Activated CD4-positive, CD25-positive, alpha-beta regulatory T cell treated with anti-CD3 and anti-CD28 coated beads, Interleukin-2, amount 50 U/mL, for 16 hours (primary cell): ENCODE measurements around the gene SUSD1.
"Not testable (repeated sequence)": the region's sequence is repeated elsewhere in the genome, so short reads cannot be mapped to it uniquely, and the experiment has no call there.

ENCODE experiments used
- DNase-seq: peaks from one replicate; pipeline ENCODE4 v3.0.0-alpha.2; 2020; ENCODE audit warnings: low read depth, low spot score

The SUSD1 gene

DNA sequence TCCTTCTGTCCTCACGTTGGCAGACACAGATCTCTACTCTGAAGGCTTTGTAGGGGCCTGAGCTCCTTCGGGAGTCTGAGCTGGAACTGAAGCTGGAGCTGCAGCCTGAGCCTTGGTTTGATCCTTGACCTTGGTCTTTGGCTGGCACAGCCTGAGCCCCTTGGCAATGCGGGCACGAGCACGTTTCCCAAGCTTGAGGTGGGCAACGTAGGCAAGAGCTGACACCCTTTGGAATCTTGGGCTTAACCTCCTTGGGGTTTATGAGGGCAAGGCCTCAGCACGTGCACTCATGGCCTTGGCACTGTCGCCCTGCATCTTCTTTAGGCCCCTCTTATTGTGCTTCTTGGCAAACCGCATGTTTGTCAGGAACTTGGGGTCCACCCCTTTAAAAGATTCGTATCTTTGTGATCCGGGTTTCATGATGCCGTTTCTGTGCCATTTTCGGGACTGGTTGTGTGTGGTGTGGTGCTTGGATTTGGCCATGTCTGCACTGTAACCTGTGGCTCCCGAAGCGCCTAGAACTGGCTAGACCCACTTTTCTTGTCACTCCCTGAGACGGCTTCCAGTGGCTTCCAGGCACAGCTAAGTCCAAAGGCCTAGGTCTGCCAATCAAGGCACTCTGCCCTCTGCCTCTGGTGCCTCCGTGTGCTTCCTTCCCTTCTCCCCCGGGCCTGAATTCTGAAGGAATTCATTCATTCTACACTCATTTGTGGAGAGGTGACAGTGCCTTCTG is 1.4 kb downstream of the SUSD1 start:
- DNase-seq, result no peak

DNA sequence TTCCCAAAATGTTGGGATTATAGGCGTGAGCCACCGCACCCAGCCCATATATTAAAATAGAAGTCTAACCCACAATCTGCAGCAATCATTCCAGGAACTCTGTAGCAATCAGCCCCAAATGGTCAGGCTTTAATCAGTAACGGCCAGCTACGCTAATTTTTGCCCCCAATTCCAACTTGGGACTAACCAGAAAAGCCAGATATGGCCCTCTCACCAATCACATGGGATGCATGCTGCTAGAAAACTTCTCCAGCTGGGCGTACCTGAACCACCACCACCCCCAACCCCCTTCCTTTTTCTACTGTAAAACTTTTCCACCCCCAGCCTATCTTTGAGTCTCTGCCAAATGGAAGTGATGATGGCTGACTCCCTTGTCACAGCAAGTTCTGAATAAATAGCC is 4.1 kb downstream of the SUSD1 start:
- no peak for DNase-seq

DNA sequence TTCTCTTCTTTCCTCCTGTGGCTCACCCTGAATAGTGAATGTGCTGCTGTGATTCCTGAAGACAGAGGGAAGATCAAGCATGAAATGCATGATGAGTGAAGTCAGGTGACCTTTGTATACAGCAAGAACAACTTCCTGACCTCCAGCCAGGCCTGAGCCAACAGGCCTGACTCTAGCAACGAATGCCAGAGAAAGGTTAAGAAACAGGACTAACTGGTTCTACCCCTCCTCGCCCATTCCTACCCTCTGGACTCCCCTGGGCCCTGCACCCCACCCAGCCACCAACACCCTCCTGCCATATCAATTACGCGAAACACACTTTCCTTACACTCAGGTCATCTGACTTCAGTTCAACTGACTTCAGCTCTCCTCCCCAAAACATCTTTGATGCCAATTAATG is 4.9 kb downstream of the SUSD1 start:
- no peak for DNase-seq

DNA sequence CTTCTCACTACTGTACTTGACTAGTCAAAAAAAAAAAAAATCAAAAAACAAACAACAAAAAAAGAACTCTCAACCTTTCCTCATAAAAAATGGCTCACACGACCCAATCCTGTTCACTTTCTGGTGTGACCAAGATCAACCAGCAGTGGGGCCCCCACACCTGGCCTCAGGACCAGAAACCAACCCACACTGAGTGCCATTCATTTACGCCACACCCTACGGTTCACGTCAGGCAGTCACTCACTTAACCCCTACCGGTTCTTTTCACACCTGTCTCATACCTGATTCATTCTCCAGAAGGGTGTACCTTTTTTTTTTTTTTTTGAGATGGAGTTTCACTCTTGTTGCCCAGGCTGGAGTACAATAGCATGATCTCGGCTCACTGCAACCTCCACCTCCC is 5.7 kb downstream of the SUSD1 start:
- DNase-seq, result no peak

DNA sequence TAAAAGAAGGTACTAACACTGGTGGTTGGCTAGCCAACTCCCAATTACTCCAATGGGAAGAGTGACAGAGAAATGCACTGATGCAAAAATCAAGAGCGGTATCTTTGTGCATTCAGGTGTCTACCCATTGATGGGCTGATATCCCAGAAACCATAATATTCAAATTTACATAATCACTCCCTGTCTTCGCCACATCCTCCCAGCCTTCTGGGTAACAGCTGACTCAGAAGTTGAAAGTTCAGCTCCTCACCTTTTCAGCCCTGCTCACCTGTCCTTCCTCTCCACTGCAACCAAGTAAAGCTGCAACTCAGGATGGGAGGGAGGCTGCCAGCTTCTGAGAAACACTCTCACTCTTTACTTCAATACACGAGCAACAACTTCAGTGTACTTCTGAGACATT is 6.9 kb downstream of the SUSD1 start:
- no peak for DNase-seq

DNA sequence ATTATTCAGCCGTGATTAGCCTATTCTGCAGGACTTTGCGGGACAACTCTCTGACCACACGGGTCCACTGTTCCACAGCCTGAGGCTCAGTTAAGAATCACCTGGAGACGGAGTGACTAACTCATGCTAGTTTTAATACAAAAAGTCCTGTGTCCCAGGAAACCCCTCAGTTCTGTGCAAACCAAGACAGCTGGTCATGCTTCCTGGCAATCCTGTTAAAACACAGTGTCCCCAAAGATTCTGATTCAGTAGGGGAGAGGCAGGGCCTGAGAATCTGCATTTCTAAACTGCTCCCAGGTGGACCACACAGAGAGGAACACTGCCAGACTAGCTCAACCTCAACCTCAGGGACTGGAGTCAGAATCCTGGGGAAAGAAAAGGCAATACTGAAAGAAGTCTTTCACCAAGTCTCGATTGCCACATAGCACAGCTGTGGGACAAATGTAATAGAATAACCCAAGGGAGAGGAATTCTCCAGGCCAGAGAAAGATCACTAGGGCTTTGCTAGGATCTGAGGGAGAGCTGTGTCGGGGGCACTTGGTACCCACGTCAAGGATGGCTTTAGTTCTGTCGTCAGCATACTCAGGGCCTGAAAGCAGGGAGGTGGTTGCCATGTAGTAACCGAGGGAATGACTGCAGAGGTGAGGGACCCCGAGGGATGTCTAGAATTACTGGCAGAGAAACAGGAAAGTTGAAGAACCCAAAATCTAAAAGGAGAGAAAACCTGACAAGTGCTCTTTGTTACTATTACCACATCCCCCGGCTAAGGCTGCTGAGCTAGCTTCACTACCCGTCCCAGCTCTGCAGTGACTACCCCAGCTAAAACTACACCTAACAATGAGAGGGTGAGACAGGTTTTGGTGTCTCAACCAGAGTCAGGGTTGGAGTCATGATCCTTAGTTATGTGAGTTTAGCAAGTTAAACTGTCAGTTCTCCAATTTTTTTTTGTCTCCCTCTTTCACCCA is 8.6 kb downstream of the SUSD1 start:
- DNase-seq, result no peak

DNA sequence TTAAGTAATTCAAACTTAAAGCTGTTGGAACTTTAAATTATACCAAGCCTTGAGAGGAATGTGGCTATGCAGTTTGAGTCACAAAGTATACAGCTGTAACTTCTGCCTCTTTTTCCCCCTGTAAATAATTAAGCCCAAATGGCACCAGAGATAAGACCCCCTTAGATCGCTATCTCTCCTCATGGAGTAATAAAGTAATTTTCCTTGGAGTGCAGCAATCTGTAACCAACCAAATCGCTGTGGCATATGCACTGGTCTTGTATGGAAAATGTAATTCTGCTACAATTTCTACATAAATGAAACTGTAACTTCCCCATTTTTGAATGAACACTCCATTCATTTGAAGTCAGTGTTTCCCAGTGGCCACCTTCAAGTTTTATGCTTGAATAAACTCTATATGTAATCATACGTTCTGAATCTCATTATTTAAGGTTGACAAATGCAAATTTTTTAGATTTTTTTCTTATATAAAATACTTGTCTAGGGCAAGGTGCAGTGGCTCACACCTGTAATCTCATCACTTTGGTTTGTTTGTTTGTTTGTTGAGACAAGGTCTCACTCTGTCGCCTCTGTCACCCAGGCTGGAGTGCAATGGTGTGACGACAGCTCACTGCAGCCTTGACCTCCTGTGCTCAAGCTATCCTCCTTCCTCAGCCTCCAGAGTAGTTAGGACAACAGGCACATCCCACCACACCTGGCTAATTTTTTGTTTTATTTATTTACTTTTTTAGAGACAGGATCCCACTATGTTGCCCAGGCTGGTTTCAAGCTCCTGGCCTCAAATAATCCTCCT is 12.3 kb downstream of the SUSD1 start:
- no peak for DNase-seq

DNA sequence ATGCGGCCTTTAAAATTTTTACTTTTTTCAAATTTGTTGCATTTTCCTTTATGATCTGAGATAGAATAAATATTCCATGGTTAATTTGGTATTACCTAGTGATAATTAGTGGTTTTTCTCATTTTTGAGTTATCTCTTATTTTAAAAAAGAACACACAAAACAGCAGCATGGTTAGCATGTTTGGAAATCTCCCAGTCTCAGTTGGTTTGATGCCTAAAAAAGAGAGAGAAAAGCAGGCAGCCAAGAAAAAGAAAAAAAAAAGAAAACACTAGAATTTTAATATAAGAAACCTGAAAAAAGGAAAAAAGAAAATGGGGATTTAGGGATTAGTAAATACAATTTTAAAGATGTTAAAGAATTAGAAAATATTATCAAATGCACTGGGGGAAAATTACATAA is 15.3 kb downstream of the SUSD1 start:
- DNase-seq, result no peak

DNA sequence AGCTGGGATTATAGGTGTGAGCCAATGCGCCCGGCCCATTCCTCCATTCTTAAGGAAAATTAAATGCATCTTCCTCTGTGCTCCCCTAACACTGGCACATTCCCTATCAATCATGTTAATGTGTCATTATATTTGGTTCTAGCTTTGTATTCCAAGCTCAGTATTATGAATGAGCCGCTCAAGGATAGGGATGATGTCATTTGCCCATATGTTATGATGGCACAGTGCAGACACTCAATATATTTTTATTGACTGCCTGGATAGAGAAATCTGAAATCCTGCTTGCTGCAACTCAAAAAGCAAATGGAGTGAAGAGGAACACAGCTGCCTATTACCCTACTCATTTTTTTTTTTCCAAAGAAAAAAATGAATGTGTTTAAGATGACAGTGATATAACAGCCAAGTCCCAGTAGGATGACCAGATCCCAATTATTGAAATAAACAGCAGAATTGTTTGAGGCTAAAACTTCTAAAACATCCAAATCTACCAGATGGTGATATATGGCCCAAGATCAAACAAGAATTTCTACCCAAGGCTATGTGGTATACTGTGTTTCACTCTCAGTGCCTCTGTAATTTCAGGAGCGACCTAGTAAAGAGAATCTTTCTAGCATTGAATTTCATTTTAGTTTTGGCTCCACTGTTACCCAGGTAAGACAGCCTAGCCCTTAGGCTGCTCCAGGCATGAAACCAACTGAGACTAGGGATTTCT is 16.3 kb downstream of the SUSD1 start:
- no peak for DNase-seq

DNA sequence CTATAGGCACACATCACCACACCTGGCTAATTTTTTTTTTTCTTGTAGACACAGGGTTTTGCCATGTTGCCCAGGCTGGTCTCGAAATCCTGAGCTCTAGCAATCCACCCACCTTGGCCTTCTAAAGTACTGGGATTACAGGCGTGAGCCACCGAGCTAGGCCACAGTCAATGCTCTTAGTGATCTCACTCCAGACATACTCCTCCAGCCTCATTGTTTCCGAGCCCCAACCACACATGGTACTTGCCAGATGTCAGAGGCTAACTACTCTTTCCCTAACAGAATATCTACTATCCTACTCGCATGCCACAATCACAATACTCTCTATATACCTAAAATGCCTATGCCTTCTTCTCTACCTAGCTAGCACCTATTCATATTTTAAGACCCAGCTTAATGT is 17.1 kb downstream of the SUSD1 start:
- DNase-seq, result no peak

DNA sequence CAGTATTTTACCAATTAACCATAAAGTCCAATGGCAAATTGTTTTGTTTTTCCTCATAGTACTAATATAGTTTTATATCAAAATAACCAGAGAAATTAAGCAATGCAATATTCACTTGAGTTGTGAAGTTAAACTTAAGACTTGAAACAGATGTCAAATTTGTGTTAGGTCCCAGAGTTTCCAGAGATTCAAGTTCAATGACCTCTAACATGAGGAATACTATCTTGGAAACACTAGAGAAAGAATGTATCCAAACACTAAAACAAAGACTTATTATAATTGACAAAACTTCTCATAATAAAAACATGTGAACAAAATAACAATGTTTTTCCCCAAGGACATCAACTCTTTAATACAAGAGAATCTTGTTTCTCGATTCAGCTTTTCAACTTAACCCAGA is 18.0 kb downstream of the SUSD1 start:
- DNase-seq, result no peak

DNA sequence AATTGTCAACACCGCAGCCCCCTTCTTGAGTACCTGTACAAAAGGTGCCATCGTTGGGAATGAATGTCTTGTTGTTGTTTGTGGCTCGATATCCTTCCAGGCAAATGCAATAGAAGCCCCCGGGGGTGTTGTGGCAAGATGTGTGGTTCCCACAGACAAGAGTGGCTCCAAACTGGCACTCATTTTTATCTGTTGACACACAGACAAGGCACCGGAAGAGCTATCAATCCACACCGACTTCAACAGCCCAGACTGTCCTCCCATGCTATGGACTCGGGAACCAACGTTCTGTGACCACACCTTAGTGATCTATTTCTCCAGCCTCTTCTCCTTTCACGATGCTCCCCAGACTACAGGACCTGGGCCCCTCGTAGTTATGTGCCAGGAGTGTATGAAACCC is 25.9 kb downstream of the SUSD1 start:
- DNase-seq, result no peak

DNA sequence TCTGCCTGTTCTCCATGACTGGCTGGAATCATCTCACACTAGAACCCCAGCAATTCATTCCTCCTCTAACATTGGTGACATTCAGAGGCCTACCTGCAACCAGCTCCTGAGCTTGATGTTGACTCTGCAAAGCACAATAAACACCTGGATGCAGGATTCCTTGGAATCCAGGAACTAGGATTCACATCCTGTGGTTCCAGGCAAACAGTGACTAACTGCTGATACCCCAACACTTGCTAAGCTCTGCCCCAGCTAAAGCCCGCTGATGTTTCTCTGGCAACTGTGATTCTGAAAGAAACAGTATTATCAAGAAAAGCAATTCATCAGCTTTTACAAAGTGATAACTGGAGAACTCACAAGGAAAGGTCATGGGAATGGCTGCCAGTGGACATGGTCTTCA is 29.2 kb downstream of the SUSD1 start:
- no peak for DNase-seq

DNA sequence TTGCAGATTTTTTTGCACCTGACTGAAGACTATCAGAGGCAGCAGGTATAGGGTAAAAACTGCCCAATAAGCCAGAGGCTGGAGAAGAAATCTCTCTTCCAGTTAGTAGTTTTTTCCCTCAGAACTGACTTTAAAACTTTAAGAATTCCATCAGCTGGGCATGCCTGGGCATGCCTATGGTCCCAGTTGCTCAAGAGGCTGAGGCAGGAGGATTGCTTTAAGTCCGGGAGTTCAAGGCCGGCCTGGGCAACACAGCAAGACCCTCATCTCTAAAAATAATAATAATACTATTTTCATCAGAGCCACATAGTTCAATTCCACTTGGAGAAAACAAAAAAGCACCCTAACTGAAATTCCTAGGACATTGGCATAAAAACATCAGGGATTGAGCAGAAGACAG is 30.3 kb downstream of the SUSD1 start:
- no peak for DNase-seq

DNA sequence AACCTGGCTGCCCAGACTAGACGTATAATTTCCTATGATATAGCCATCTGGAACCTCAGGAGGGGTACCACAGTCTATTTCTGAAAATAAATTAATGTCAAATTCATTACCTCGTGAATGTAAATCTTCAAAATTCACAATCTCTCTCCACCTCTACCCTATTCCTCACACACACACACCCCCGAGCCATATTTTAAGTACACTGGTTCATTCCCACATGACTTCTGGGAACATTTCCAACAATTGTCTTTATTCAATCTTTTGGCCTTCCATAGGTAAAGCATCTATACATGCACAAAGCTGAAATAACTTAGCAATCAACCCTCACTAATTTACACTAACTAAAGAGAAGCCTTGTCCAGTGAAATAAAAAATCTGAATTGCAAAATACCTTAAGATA is 32.7 kb downstream of the SUSD1 start:
- no peak for DNase-seq

DNA sequence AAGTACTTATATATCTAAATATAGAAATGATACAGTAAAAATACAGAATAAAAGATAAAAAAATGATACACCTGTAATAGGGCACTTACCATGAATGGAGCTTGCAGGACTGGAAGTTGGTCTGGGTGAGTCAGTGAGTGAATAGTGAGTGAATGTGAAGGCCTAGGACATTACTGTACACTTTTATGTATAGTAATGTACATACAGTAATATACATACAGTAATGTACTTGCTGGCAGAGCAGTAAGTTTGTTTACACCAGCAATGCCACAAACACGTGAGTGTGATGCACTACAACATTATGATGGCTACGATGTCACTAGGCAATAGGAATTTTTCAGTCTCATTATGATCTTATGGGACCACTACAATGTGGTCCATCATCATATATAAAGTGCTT is 34.2 kb downstream of the SUSD1 start:
- no peak for DNase-seq

DNA sequence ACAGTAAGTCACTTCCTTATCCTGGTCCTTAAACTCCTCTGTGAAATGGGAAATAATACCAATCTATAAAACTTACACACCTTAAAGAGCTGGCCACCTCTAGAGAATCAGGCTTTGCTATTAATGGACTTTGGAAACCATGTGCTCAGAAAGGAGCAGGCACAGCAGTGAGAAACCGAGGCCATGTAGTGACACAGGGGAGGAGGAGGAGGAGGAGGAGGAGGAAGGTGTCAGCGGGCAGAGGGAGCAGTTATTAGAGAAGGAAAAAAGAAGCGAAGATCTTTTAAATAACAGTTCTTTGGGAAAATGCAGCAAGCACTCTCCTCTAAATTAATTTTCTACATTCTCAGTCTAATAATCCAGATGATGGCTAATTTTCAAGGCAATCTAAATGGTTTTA is 38.0 kb downstream of the SUSD1 start:
- no peak for DNase-seq

DNA sequence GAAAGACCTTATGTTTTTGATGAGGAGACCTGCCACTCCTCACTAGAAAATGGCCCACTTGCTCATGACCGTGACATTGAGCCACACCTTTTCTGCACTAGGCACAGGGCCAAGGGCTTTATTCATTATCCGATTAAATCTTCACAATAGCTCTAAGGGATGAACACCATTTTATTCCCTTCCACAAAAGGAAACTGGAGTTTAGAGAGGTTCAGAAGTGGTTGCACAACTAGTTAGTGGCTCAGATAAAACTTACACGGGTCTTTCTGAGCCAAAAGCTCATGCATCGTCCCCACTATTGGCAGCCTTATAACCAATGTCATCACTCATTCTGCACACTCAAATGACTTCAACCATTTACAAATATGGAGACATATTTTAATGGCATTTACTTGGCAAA is 39.4 kb downstream of the SUSD1 start:
- no peak for DNase-seq

DNA sequence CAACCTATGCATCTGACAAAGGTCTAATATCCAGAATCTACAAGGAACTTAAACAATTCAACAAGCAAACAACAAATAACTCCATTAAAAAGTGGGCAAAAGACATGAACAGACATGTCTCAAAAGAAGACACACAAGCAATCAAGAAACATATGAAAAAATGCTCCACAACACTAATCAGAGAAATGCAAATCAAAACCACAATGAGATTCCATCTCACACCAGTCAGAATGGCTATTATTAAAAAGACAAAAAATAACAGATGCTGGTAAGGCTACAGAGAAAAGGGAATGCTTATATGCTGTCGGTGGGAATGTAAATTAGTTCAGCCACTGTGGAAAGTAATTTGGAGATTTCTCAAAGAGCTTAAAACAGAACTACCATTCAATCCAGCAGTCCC is 41.3 kb downstream of the SUSD1 start:
- DNase-seq, result not testable (repeated sequence)

DNA sequence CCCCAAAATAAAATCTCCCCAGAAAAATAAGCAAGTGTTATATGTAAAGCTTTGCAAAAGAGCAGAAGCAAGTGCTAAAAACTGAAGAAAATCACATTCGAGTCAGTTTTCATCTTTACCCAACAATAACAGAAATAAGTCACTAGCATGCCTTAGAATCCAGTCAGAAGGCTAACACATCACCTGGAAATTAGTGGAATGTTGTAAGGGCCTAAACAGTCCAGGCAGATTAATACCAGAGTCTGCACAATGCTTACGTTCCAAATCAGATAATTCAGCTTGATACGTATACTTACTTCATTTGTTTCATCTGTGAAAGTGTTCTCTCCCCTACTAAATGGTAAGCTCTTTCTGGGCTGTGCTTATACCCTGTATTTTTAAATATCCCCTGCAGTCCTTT is 42.7 kb downstream of the SUSD1 start:
- no peak for DNase-seq

DNA sequence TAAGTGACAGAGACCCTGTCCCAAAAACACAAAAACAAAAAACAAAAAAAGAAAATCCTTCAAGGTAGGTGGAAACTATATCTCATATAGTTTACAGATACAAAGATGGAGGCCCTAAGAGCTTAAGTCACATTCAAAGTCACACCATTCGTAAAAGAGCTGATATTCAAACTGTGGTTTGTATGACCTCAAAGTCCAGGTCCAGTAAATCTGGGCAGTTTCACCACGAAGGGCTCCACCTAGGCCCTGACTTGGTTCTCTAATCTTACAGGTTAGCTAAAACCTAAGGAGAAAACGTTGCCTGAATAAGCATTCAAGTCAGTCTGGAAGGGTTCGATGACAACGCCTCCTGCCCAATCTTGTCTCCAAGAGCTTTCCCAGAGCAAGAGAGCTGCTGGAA is 44.1 kb downstream of the SUSD1 start:
- DNase-seq, result no peak

DNA sequence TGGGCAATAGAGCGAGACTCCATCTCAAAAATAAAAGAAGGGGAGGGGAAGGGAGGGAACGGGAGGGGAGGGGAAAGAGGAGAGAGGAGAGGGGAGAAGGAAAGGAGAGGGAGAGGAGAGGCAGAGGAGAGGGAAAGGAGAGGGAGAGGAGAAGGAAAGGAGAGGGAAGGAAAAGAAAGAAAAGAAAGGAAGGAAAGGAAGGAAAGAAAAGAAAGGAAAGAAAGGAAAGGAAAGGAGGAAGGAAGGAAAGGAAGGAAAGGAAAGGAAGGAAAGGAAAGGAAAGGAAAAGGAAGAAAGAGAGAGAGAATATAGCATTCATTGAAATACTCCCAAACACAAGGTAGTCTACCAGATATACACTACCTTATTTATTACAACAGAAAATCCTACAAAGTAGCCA is 44.8 kb downstream of the SUSD1 start:
- DNase-seq, result no peak
